Sciatic nerve (tissue), 2 donors: ENCODE measurements around the gene CCDC106. TPM values are rescaled to one million over a fixed set of nuclear protein-coding genes. Genes with fewer than 3 reads are reported as not detected.

Source experiments
- ATAC-seq: fragments of 200-7000 bp; cut with Tn5 transposase; one replicate; pipeline ENCODE4 v1.9.1; 2020; ENCODE audit warnings: mild to moderate bottlenecking, moderate library complexity
- DNase-seq: peaks from one replicate; pipeline ENCODE4 v3.0.0-alpha.2; 2020; ENCODE audit warnings: low spot score
- intact Hi-C: fragments of 100-400 bp; cut with DNase I; formaldehyde crosslinking; loops from one replicate; pipeline ENCODE4 v1.14.2; 2022
- total RNA-seq: library from RNA; stranded (reverse); fragmentation: NEBNext Ultra II Directional; extraction: Animal tissue kit (Norgen Biotek cat#: 25700); gene quantifications from one replicate; pipeline ENCODE4 v1.2.1, GENCODE V29; 2021
- donor health status: DM: no; HTN: no; CAD: no.
- donor health status: DM: no; HTN: no; CAD: no.

CCDC106 gene
- total RNA-seq, 1 donor from 2014 or later: 14.0 TPM

DNA sequence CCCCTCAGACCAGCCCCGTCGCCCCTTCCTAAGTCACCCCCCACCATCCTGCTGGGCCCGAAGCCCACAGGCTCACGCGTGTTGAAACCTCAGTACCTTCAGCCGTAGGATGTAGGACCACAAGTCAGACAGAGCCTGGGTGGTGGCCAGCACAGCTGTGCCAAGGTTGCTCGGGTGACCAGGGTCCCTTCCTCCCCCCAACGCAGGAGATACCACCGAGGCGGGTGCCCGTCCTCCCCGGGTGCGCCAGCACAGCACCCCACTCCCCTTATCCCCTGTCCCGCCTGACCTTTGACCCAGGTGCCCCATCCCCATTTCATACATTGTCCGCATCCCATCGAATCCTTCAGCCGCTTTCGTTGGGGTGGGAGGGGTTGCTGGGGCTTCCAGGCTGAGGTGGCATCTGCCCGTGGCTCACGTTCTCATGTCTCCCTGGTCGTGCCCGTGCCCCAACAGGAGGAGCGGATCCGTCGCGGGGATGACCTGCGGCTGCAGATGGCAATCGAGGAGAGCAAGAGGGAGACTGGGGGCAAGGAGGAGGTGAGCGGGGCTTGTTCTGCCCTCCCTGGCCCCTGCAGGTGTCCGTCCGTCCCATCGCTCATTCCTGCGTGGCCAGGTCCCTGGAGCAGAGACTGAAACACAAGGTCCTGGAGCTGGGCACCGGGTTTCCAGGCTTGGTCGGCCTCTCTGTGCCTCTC lies 41.5 kb downstream of the CCDC106 start:
- DNase-seq: no peak
- no peak for ATAC-seq
- intact Hi-C loops: no loop called here

GRCh38 chr19:55690109-55690768 lies 42.2 kb downstream of the CCDC106 start:
- no peak for DNase-seq

DNA sequence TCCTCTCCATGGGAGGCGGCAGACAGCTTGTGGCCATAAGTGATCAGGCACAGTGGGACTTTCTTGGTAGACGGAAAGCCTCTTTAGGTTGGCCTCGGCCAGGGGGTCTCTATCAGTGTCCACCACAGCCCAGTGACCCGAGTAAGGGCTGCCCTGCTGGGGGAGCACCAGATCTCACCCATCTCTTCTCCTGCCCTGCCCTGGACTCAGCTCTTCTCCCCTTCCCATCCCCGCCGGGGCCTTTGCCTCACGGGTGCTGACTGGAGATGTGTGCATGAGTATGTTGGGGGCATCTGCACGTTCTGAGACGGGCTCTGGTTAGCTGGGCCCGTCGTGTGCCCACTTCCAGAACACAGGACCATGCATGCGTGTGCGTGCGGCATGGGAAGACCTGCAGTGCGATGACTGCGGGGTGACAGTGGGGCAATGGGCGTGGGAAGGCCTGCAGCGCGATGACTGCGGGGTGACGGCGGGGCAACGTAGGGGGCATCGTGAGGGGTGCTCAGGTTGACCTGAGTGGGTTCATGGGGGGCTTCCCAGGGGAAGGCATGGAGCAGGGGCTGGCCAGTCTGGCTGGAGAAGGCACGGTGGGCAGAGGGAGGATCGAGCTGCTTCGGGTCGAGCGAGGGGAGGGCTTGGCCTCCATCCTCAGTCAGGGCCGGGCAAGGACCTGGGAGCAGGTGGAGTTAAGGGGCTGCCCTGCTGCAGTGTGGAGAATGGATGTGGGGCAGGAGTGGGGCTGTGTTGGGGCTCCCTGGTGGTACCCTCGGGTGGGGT lies 42.9 kb downstream of the CCDC106 start:
- intact Hi-C loops: no loop called here
- DNase-seq (peak; percentile 45), ATAC-seq (no peak)

More at GRCh38 chr19:55690109-55690768, 42.2 kb downstream of the CCDC106 start:
- intact Hi-C loops: no loop called here
- no peak for ATAC-seq

GRCh38 chr19:55691561-55692481 lies 43.8 kb downstream of the CCDC106 start:
- DNase-seq (peak; percentile 54), ATAC-seq (no peak)
- intact Hi-C loops: no loop called here

- peak; percentile 51 for DNase-seq
- ATAC-seq: no peak
- intact Hi-C loops: no loop called here
Measured at GRCh38 chr19:55692681-55693081, 44.7 kb downstream of the CCDC106 start.

DNA sequence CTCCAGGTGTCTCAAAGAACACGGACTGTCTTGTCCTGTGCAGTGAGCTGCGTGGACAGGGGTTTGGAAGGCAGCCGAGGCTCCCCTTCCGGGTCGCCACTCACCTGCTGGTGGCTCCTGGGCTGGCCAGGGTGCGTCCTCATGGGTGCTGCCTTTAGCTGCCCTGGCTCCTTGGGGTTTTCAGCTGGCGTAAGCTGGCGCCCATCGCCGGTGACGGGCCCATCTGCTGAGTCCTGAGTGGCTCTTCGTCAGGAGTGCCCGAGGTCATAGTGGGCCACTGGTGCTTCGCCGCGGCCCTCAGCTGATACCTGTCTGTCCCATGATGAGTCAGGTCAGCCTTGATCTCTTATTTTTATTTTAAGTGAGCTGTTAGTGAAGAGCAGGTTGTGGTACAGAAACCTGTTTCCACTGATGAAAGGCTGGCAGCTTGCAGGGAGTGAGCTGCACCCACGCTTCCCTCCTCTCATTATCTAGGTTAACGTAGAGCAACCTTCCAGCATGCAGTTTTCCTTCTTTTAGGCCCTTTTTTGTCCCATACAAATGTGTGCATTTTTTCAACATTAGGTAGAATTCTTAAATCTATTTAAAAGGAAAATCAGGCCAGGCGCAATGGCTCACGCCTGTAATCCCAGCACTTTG lies 45.4 kb downstream of the CCDC106 start:
- DNase-seq (peak; percentile 49), ATAC-seq (no peak)
- intact Hi-C loops: no loop called here

DNA sequence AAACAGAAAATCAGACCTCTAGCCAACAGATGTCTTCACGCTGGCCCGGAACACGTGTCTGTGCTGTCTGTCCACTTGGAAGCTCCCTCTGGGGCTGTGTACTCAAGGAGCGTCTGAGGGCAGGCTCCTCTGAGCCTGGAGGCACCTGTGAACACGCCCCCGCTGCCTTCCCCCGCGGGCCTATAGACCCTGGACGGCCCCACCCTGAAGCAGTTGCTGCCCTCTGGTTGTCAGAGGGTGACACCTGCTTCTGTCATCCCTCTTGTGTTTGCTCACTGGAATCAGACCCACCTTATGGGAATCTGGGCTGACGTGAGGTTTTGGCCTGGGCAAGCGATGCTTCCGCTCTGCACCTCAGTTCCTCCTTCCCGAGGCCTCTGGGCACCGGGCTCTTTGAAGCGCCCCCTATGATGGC lies 46.2 kb downstream of the CCDC106 start:
- no peak for ATAC-seq
- no peak for DNase-seq
- intact Hi-C loops: no loop called here

- DNase-seq: peak; percentile 54
- no peak for ATAC-seq
- intact Hi-C loops: no loop called here
Measured at GRCh38 chr19:55694656-55695491, 46.9 kb downstream of the CCDC106 start.

DNA sequence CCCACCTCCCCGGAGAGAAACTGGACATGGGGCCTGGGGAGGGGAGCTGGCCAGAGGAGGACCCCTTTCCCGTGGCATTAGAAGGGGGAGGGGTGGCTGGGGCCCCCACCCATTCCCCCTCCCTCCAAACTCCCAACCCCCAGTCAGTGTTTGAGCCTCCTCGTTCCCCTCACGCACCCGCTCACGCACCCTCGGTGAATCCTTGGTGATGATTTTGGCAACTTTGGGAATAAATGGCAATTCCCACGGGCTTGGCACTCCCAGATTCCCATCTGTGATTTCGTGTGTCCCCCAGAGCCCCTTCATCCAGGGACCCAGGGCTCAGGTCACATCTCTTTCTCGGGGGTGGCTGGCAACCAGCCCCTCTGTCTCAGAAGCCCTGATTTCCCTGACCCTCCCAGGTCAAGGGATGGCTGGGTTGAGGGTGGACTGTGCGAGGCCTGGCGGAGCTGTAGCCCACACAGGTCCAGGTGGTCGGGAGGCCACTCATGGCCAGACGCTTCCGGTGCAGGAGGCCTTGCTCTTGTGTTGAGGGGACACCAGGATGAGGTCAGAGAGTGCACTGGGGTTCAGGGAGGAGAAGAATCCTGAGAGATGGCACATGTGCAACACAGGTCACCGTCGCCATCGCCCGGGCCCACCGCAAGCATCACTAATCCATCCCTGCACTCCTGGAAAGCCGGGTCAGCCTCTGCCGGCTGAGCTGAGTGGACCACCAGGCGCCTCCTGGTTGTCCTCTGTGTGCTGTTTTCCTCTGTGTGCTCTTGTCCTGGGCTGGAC lies 47.7 kb downstream of the CCDC106 start:
- ATAC-seq: no peak
- intact Hi-C loops: no loop called here
- peak; percentile 42 for DNase-seq

- ATAC-seq (no peak), DNase-seq (peak; percentile 53)
- intact Hi-C loops: no loop called here
Measured at GRCh38 chr19:55696301-55697068, 48.5 kb downstream of the CCDC106 start.

DNA sequence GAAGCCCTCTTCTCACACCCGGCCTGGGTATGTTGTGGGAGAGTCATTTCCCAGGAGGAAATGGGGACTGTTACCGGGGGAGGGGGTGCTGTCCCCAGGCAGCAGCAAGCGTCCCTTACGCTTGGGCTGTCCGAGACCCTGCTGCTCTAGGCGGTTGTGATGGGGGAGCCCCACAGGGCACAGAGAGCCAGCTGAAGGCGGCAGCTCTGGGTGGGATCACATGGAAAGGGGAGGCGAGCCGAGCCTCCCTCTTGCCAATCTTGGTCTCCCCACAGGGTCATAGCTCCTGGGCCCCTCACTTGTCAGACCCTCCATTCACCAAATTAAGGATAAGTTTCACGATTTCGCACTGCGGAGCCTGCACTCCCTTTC lies 49.0 kb downstream of the CCDC106 start:
- ATAC-seq: no peak
- intact Hi-C loops: no loop called here
- DNase-seq: peak; percentile 42

DNA sequence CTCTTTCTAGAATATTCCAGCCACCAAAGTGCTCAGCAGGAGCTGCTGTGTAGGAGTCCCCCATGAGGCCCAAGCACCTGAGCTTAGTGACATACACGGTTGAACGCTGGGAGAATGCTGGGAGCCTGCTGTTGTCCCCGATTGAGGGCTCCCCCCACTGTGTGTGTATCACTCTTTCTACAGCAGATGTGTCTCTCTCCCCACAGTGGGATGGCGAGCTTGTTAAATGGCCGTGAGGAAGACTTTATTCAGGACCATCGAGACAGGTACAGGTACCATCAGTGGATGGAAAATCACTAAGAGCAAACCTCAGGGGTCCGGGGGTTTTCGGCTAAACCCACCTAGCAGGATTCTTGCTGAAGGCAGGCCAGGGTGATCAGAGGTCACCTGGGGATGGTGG lies 49.7 kb downstream of the CCDC106 start:
- intact Hi-C loops: no loop called here
- DNase-seq (peak; percentile 35), ATAC-seq (no peak)

GRCh38 chr19:55698256-55698655 lies 50.2 kb downstream of the CCDC106 start:
- ATAC-seq (no peak), DNase-seq (peak; percentile 45)
- intact Hi-C loops: no loop called here

DNA sequence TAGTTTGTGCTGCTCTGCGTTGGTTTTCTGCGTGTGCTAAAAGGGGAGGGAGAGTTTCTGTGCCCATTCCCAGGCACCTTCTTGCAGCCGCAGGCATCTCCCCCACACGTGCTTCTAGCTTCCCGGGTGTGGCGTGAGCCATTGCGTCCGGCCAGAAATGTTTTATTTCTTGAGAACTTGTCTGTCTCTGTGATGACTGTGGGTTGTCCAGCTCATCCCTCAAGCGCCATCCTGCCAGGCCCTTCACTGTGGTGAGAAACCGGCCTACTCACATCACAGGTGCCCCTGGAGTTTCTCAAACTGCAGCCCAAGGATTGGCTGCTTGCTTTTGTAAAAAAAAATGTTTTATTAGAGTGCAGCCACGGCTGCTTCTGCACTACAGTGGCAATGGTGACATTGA lies 51.2 kb downstream of the CCDC106 start:
- DNase-seq (peak; percentile 21), ATAC-seq (no peak)
- intact Hi-C loops: no loop called here

DNA sequence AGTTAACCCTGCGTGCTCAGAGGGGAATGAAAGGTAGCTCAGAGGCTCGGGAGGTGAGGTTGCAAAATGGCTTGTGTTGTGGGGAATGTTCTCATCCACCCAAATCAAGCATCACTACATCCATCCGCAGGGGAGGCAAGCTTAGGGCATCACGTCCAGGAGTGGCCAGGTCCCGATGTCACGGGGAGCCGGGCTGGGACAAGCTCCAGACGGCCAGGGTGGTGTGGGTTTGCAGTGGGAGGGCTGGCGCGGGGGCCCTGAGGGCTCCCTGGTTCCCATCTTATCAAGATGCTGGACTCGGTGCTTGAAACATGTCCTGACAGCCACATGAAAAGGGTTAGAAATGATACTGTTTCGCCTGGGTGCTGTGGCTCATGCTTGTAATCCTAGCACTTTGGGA lies 52.8 kb downstream of the CCDC106 start:
- ATAC-seq (no peak), DNase-seq (peak; percentile 38)
- intact Hi-C loops: no loop called here

DNA sequence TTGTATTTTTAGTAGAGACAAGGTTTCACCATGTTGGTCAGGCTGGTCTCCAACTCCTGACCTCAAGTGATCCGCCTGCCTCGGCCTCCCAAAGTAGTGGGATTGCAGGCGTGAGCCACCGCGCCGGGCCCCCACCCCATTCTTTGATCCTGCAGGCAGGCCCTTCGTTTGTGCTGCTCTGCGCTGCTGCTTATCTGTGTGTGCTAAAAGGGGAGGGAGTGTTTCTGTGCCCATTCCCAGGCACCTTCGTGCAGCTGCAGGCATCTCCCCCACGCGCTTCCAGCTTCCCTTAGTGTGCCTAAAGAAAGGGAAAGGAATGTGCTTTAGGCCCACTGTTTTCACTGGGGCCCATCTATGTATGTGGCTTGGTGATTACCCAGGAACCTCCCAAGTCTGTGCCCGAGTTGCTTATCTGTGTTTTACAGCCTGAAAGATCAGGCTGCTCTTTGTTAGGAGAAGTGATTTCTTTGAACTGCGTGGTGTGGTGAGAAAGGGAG lies 54.2 kb downstream of the CCDC106 start:
- ATAC-seq: no peak
- peak; percentile 39 for DNase-seq
- intact Hi-C loops: no loop called here
